Naive thymus-derived CD4-positive, alpha-beta T cell (primary cell): ENCODE results near the gene MYCBP2. TPM values are rescaled to one million over a fixed set of nuclear protein-coding genes. Genes with fewer than 3 reads are reported as not detected.

Experiments
- ATAC-seq: fragments of 150-1000 bp; cut with Tn5 transposase; 2 replicates; pipeline ENCODE4 v1.10.0; 2021; ENCODE audit warnings: mild to moderate bottlenecking, moderate library complexity
- CTCF ChIA-PET: fragments of 350-600 bp; sonication (Branson Sonifier 250); formaldehyde crosslinking; loops from one replicate; lab custom pipeline; 2021; ENCODE audit warnings: antibody characterized with exemption; lab: Charles Lee
- POLR2A ChIA-PET: fragments of 350-600 bp; sonication (Branson Sonifier 250); formaldehyde crosslinking; loops from one replicate; lab custom pipeline; 2021; ENCODE audit warnings: antibody characterized with exemption, inconsistent platforms; lab: Charles Lee
- DNase-seq, 9 donors: peaks; one replicate each; pipeline versions ENCODE4 v3.0.0 to v3.0.0-alpha.2; 2020 to 2022; ENCODE audit warnings: mixed read lengths in 1 of 9
- H3K27ac ChIP-seq: one replicate; pipeline ENCODE4 v1.7.0; 2013; ENCODE audit warnings: mild to moderate bottlenecking, low read depth, low read length, moderate library complexity
- H3K27me3 ChIP-seq, 2 donors: one replicate each; pipeline ENCODE4 v1.7.0; 2013; ENCODE audit warnings: low read length in 2 of 2, mild to moderate bottlenecking in 2 of 2, moderate library complexity in 2 of 2; ENCODE audit not compliant: control insufficient read depth in 2 of 2, insufficient read depth in 2 of 2
- H3K36me3 ChIP-seq, 3 experiments: 1 replicate in 2 of 3; 2 replicates in 1 of 3; pipeline ENCODE4 v1.7.0; 2013; ENCODE audit warnings: low read length in 3 of 3, mild to moderate bottlenecking in 3 of 3, moderate library complexity in 1 of 3; ENCODE audit not compliant: insufficient read depth in 3 of 3, control insufficient read depth in 2 of 3
- H3K4me1 ChIP-seq, 2 donors: one replicate each; pipeline ENCODE4 v1.7.0; 2013; ENCODE audit warnings: low read length in 2 of 2, mild to moderate bottlenecking in 2 of 2, moderate library complexity in 1 of 2; ENCODE audit not compliant: control insufficient read depth in 2 of 2, insufficient read depth in 2 of 2
- H3K4me3 ChIP-seq: 2 replicates; pipeline ENCODE4 v1.7.0; 2013; ENCODE audit warnings: mild to moderate bottlenecking, low read length
- H3K9me3 ChIP-seq, 3 experiments: 1 replicate in 2 of 3; 2 replicates in 1 of 3; pipeline ENCODE4 v1.7.0; 2013; ENCODE audit warnings: low read length in 3 of 3; ENCODE audit not compliant: control insufficient read depth in 2 of 3
- H3K27ac Mint-ChIP-seq, 9 donors: one replicate each; pipeline ENCODE4 v1.8.0; 2020 to 2022; ENCODE audit warnings: mixed read lengths in 9 of 9, mild to moderate bottlenecking in 8 of 9, moderate library complexity in 5 of 9, inconsistent platforms in 2 of 9
- H3K27me3 Mint-ChIP-seq, 5 donors: one replicate each; pipeline ENCODE4 v1.8.0; 2021 to 2022; ENCODE audit warnings: mixed read lengths in 5 of 5, mild to moderate bottlenecking in 1 of 5
- H3K36me3 Mint-ChIP-seq, 5 donors: one replicate each; pipeline ENCODE4 v1.8.0; 2020 to 2022; ENCODE audit warnings: mixed read lengths in 5 of 5, mild to moderate bottlenecking in 3 of 5, inconsistent platforms in 1 of 5
- H3K4me1 Mint-ChIP-seq, 7 donors: one replicate each; pipeline ENCODE4 v1.8.0; 2020 to 2022; ENCODE audit warnings: mixed read lengths in 7 of 7, mild to moderate bottlenecking in 3 of 7, inconsistent platforms in 1 of 7
- H3K4me3 Mint-ChIP-seq, 10 donors: one replicate each; pipeline ENCODE4 v1.8.0; 2020 to 2022; ENCODE audit warnings: mild to moderate bottlenecking in 10 of 10, mixed read lengths in 10 of 10, moderate library complexity in 6 of 10, inconsistent platforms in 2 of 10
- H3K9me3 Mint-ChIP-seq, 11 donors: one replicate each; pipeline ENCODE4 v1.8.0; 2020 to 2022; ENCODE audit warnings: mixed read lengths in 11 of 11, mild to moderate bottlenecking in 4 of 11, inconsistent platforms in 1 of 11, moderate library complexity in 1 of 11
- intact Hi-C, 2 donors: fragments of 100-400 bp; cut with micrococcal nuclease; formaldehyde crosslinking; loops; one replicate each; pipeline ENCODE4 v1.15.1; 2023
- polyA plus RNA-seq, 2 donors: library from polyadenylated mRNA; unstranded; fragments of 300-500 nt; fragmentation: Illumina TruSeq; gene quantifications; one replicate each; pipeline ENCODE4 v1.2.3, GENCODE V29; 2021
- total RNA-seq, 6 experiments: library from RNA in 5 of 6; stranded (reverse) in 5 of 6; gene quantifications; 1 replicate in 5 of 6; 2 replicates in 1 of 6; pipeline ENCODE4 v1.2.3 and lab custom pipeline; 2021 to 2026

MYCBP2 gene
- total and polyA plus RNA-seq, 7 experiments from 2014 or later: 38.8 to 216 (median 162) TPM

- H3K9me3 ChIP-seq: no peaks in the 10 kb centered on the region
- Mint-ChIP-seq H3K36me3 (peaks cover 23 to 82% (median 38%) of the 10 kb centered on the region in 5 donors), H3K4me3 (no peak overlapping the region), H3K27me3 (no peaks in the 10 kb centered on the region), H3K27ac (peak overlapping the region in 4 of 9 donors; percentile 8 to 72 (median 56)), H3K4me1 (peaks cover 0 to 13% (median 0%) of the 10 kb centered on the region in 7 donors), H3K9me3 (peaks cover 0 to 2% (median 0%) of the 10 kb centered on the region in 11 donors)
- DNase-seq: no peak
- H3K27me3 ChIP-seq: no peaks in the 10 kb centered on the region
- no peaks in the 10 kb centered on the region for H3K4me1 ChIP-seq
- intact Hi-C loops: no loop called here
- H3K27ac ChIP-seq: no peak overlapping the region
- H3K4me3 ChIP-seq: no peak overlapping the region
- POLR2A ChIA-PET: no interaction called here
- peaks cover 4 to 56% (median 11%) of the 10 kb centered on the region in 3 experiments for H3K36me3 ChIP-seq
- CTCF ChIA-PET: no interaction called here
- no peak for ATAC-seq
These were observed 189.9 kb downstream of the MYCBP2 start for GRCh38 chr13:77136902-77137420.

GRCh38 chr13:77124423-77124822, 202.5 kb downstream of the MYCBP2 start:
- intact Hi-C loops: loop anchor here in 1 of 2 donors (2.0 kb wide), 1 partner anchor 14 kb away; no protein-coding TSS in a partner anchor
- H3K27me3 ChIP-seq: no peaks in the 10 kb centered on the region
- H3K27ac Mint-ChIP-seq: no peak overlapping the region
- no peaks in the 10 kb centered on the region for H3K4me1 ChIP-seq
- H3K27me3 Mint-ChIP-seq: no peaks in the 10 kb centered on the region
- DNase-seq: no peak
- no peak for ATAC-seq
- no peak overlapping the region for H3K4me3 Mint-ChIP-seq
- no peaks in the 10 kb centered on the region for H3K9me3 ChIP-seq
- peaks cover 5 to 36% (median 23%) of the 10 kb centered on the region in 5 donors for H3K36me3 Mint-ChIP-seq
- H3K9me3 Mint-ChIP-seq: no peaks in the 10 kb centered on the region
- H3K36me3 ChIP-seq: peaks cover 0 to 22% (median 4%) of the 10 kb centered on the region in 3 experiments
- ChIA-PET CTCF (no interaction called here), POLR2A (no interaction called here)
- no peak overlapping the region for H3K4me3 ChIP-seq
- no peak overlapping the region for H3K27ac ChIP-seq
- peaks cover 0 to 4% (median 0%) of the 10 kb centered on the region in 7 donors for H3K4me1 Mint-ChIP-seq

GRCh38 chr13:77118134-77118533, 208.8 kb downstream of the MYCBP2 start:
- peaks cover 0 to 32% (median 4%) of the 10 kb centered on the region in 3 experiments for H3K36me3 ChIP-seq
- H3K4me3 ChIP-seq: no peak overlapping the region
- no peak overlapping the region for H3K27ac ChIP-seq
- no peak for DNase-seq
- ATAC-seq: no peak
- H3K9me3 Mint-ChIP-seq: peaks cover 0 to 3% (median 0%) of the 10 kb centered on the region in 11 donors
- H3K27ac Mint-ChIP-seq: peak overlapping the region in 1 of 9 donors; percentile 8
- intact Hi-C loops: loop anchor here in 1 of 2 donors (2.0 kb wide), 1 partner anchor 15 kb away; no protein-coding TSS in a partner anchor
- peaks cover 0 to 4% (median 0%) of the 10 kb centered on the region in 7 donors for H3K4me1 Mint-ChIP-seq
- H3K36me3 Mint-ChIP-seq: peaks cover 19 to 50% (median 44%) of the 10 kb centered on the region in 5 donors
- H3K4me1 ChIP-seq: no peaks in the 10 kb centered on the region
- H3K27me3 ChIP-seq: no peaks in the 10 kb centered on the region
- no peaks in the 10 kb centered on the region for H3K9me3 ChIP-seq
- ChIA-PET CTCF (no interaction called here), POLR2A (no interaction called here)
- H3K4me3 Mint-ChIP-seq: no peak overlapping the region
- no peaks in the 10 kb centered on the region for H3K27me3 Mint-ChIP-seq

GRCh38 chr13:77114271-77114670, 212.6 kb downstream of the MYCBP2 start:
- Mint-ChIP-seq H3K4me1 (peaks cover 0 to 6% (median 0%) of the 10 kb centered on the region in 7 donors), H3K4me3 (no peak overlapping the region), H3K9me3 (peaks cover 5 to 29% (median 15%) of the 10 kb centered on the region in 11 donors), H3K27me3 (no peaks in the 10 kb centered on the region), H3K36me3 (peaks cover 29 to 71% (median 67%) of the 10 kb centered on the region in 5 donors), H3K27ac (no peak overlapping the region)
- CTCF ChIA-PET: no interaction called here
- intact Hi-C loops: no loop called here
- H3K4me3 ChIP-seq: no peak overlapping the region
- DNase-seq (no peak), ATAC-seq (no peak)
- H3K9me3 ChIP-seq: peaks cover 0 to 11% (median 0%) of the 10 kb centered on the region in 3 experiments
- H3K36me3 ChIP-seq: peaks cover 0 to 30% (median 0%) of the 10 kb centered on the region in 3 experiments
- POLR2A ChIA-PET: no interaction called here
- H3K27me3 ChIP-seq: no peaks in the 10 kb centered on the region
- no peaks in the 10 kb centered on the region for H3K4me1 ChIP-seq
- no peak overlapping the region for H3K27ac ChIP-seq

GRCh38 chr13:77113496-77113895, 213.4 kb downstream of the MYCBP2 start:
- no peak overlapping the region for H3K4me3 Mint-ChIP-seq
- H3K27ac Mint-ChIP-seq: peak overlapping the region in 1 of 9 donors; percentile 10
- no peak for ATAC-seq
- Histone ChIP-seq H3K27ac (no peak overlapping the region), H3K36me3 (peaks cover 0 to 30% (median 0%) of the 10 kb centered on the region in 3 experiments), H3K4me1 (no peaks in the 10 kb centered on the region), H3K9me3 (peaks cover 0 to 11% (median 0%) of the 10 kb centered on the region in 3 experiments), H3K4me3 (no peak overlapping the region), H3K27me3 (no peaks in the 10 kb centered on the region)
- ChIA-PET CTCF (no interaction called here), POLR2A (no interaction called here)
- H3K27me3 Mint-ChIP-seq: no peaks in the 10 kb centered on the region
- peaks cover 29 to 72% (median 65%) of the 10 kb centered on the region in 5 donors for H3K36me3 Mint-ChIP-seq
- DNase-seq: no peak
- peaks cover 0 to 6% (median 0%) of the 10 kb centered on the region in 7 donors for H3K4me1 Mint-ChIP-seq
- intact Hi-C loops: no loop called here
- H3K9me3 Mint-ChIP-seq: peaks cover 5 to 29% (median 16%) of the 10 kb centered on the region in 11 donors

- H3K4me3 ChIP-seq: no peak overlapping the region
- POLR2A ChIA-PET: no interaction called here
- CTCF ChIA-PET: no interaction called here
- Mint-ChIP-seq H3K4me3 (no peak overlapping the region), H3K4me1 (peaks cover 0 to 6% (median 0%) of the 10 kb centered on the region in 7 donors), H3K27me3 (no peaks in the 10 kb centered on the region), H3K36me3 (peaks cover 0 to 27% (median 19%) of the 10 kb centered on the region in 5 donors), H3K9me3 (peaks cover 0 to 4% (median 0%) of the 10 kb centered on the region in 11 donors), H3K27ac (peak overlapping the region in 2 of 9 donors; percentile 33 to 36)
- H3K4me1 ChIP-seq: no peaks in the 10 kb centered on the region
- H3K27ac ChIP-seq: no peak overlapping the region
- intact Hi-C loops: loop anchor here in 1 of 2 donors (5.0 kb wide), 1 partner anchor 38 kb away; no protein-coding TSS in a partner anchor
- H3K27me3 ChIP-seq: no peaks in the 10 kb centered on the region
- H3K36me3 ChIP-seq: peaks cover 0 to 1% (median 0%) of the 10 kb centered on the region in 3 experiments
- ATAC-seq (no peak), DNase-seq (no peak)
- H3K9me3 ChIP-seq: no peaks in the 10 kb centered on the region
These were observed 221.8 kb downstream of the MYCBP2 start for GRCh38 chr13:77105051-77105450.
